ENCODE results near the gene OAS2. TPM values are rescaled to one million over a fixed set of nuclear protein-coding genes. Genes with fewer than 3 reads are reported as not detected.
A peak's percentile ranks its signal among the peaks of the same experiment; 100 is the strongest.

The OAS2 gene
- total and polyA plus RNA-seq, 10 of the 15 experiments (the other 5 are each of a cell fraction or from before 2014, with no cell fraction given), result 32.4 to 290 (median 90.2) TPM

GRCh38 chr12:112978163-112979040 lies at the start of gene OAS2 (continued):
- no peak for TF ChIP-seq ZZZ3 (IDR thresholded peaks at IDR 0.05; ENCODE audit: control insufficient read depth, insufficient read length, low read depth)
- TF ChIP-seq, protein P1, sequence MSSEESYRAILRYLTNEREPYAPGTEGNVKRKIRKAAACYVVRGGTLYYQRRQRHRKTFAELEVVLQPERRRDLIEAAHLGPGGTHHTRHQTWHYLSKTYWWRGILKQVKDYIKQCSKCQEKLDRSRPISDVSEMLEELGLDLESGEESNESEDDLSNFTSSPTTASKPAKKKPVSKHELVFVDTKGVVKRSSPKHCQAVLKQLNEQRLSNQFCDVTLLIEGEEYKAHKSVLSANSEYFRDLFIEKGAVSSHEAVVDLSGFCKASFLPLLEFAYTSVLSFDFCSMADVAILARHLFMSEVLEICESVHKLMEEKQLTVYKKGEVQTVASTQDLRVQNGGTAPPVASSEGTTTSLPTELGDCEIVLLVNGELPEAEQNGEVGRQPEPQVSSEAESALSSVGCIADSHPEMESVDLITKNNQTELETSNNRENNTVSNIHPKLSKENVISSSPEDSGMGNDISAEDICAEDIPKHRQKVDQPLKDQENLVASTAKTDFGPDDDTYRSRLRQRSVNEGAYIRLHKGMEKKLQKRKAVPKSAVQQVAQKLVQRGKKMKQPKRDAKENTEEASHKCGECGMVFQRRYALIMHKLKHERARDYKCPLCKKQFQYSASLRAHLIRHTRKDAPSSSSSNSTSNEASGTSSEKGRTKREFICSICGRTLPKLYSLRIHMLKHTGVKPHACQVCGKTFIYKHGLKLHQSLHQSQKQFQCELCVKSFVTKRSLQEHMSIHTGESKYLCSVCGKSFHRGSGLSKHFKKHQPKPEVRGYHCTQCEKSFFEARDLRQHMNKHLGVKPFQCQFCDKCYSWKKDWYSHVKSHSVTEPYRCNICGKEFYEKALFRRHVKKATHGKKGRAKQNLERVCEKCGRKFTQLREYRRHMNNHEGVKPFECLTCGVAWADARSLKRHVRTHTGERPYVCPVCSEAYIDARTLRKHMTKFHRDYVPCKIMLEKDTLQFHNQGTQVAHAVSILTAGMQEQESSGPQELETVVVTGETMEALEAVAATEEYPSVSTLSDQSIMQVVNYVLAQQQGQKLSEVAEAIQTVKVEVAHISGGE (CRISPR knock-in tag; IDR thresholded peaks at IDR 0.05), result no peak
- no peak for TF ChIP-seq IRF3 (IDR thresholded peaks at IDR 0.05)
- no peak for TF ChIP-seq NR2F1 (conservative IDR thresholded peaks at IDR 0.05)
- TF ChIP-seq, protein P2, sequence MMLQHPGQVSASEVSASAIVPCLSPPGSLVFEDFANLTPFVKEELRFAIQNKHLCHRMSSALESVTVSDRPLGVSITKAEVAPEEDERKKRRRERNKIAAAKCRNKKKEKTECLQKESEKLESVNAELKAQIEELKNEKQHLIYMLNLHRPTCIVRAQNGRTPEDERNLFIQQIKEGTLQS (IDR thresholded peaks at IDR 0.05; ENCODE audit: borderline replicate concordance, extremely low read depth, low read depth, low read length), result no peak
- peak; percentile 9; the same call in 1 of the 2 replicates for TF ChIP-seq MEF2A (IDR thresholded peaks at IDR 0.05; ENCODE audit: insufficient read depth, low read depth, low read length)
- TF ChIP-seq BMI1 (IDR thresholded peaks at IDR 0.05; ENCODE audit: borderline replicate concordance), result no peak
- TF ChIP-seq RELA (IDR thresholded peaks at IDR 0.05; ENCODE audit: borderline replicate concordance, partially characterized antibody), result no peak
- no peak for TF ChIP-seq ZNF592 (IDR thresholded peaks at IDR 0.05)
- TF ChIP-seq SRF (IDR thresholded peaks at IDR 0.05; ENCODE audit: low read depth in 2 of 2, low read length in 2 of 2), result no peak
- peak; percentile 30 for TF ChIP-seq CREM (IDR thresholded peaks at IDR 0.05; ENCODE audit: low read depth)
- TF ChIP-seq CREB1 (IDR thresholded peaks at IDR 0.05; ENCODE audit: low read depth), result 0 out of 2 replicates have a peak, but pooled peaks have one; percentile 25
- TF ChIP-seq EZH2 (IDR thresholded peaks at IDR 0.05; ENCODE audit: borderline replicate concordance, control insufficient read depth, low read depth, low read length), result no peak
- no peak for TF ChIP-seq TCF12 (IDR thresholded peaks at IDR 0.05; ENCODE audit: low read depth, low read length)
- TF ChIP-seq ZNF207 (IDR thresholded peaks at IDR 0.05; ENCODE audit: borderline replicate concordance), result 0 out of 2 replicates have a peak, but pooled peaks have one; percentile 14
- TF ChIP-seq SUZ12 (IDR thresholded peaks at IDR 0.05; ENCODE audit: unreplicated experiment), result no peak
- no peak for TF ChIP-seq RFX5 (IDR thresholded peaks at IDR 0.05; ENCODE audit: low read depth, low read length)
- TF ChIP-seq NFYA (IDR thresholded peaks at IDR 0.05; ENCODE audit: borderline replicate concordance, low read depth, low read length), result no peak
